ENCODE results near the gene MMP24. TPM values are rescaled to one million over a fixed set of nuclear protein-coding genes. Genes with fewer than 3 reads are reported as not detected.

MMP24 gene
- total and polyA plus RNA-seq, 10 donors, result 0.10 to 0.32 (median 0.18) TPM

- Histone ChIP-seq H3K36me3 (peaks cover 0 to 39% (median 17%) of the 10 kb centered on the region in 6 donors), H3K27me3 (replicated peaks in 1 of 7) (no peaks in the 10 kb centered on the region), H3K4me3 (peak within 1 kb of the TSS; percentile 75 to 98 (median 90)), H3K27ac (peak within 1 kb of the TSS; percentile 80 to 90 (median 86)), H3K9me3 (no peaks in the 10 kb centered on the region), H3K4me1 (peaks cover 7 to 50% (median 26%) of the 10 kb centered on the region in 6 donors)
- intact Hi-C loops (cut with DNase I; ENCODE audit: low total_unique reads), result no loop called here
- WGBS, 5 donors, result 0 to 1% (median 0%) methylated on average over 21 to 61 of the region's 61 CpGs
- peak; percentile 94 for DNase-seq
- TF ChIP-seq POLR2A (IDR thresholded peaks at IDR 0.05) (no peak), CTCF (IDR thresholded peaks at IDR 0.05 in 8 of 11, conservative IDR thresholded peaks at IDR 0.05 in 3 of 11) (no peak), POLR2AphosphoS5 (IDR thresholded peaks at IDR 0.05) (peak; percentile 73 to 86 (median 81))
These were observed 57.9 kb downstream of the MMP24 start, which contains the start of gene EIF6 for GRCh38 chr20:35284267-35284991. EIF6 (minus strand) TSS chr20:35284772; CDS start chr20:35284487, 285 bp downstream.

GRCh38 chr20:35284992-35285805, 58.7 kb downstream of the MMP24 start:
- Histone ChIP-seq H3K36me3 (peaks cover 0 to 32% (median 10%) of the 10 kb centered on the region in 6 donors), H3K9me3 (no peaks in the 10 kb centered on the region)
- WGBS, 5 donors, result 53 to 63% (median 61%) methylated on average over 19 of the region's 19 CpGs

GRCh38 chr20:35285806-35286076, 59.3 kb downstream of the MMP24 start:
- H3K4me1 ChIP-seq, result peaks cover 7 to 39% (median 26%) of the 10 kb centered on the region in 6 donors
- H3K27ac ChIP-seq, result no peak overlapping the region
- no peaks in the 10 kb centered on the region for H3K9me3 ChIP-seq
- no peak overlapping the region for H3K4me3 ChIP-seq
- 77 to 91% (median 82%) methylated on average over 5 of the region's 5 CpGs for WGBS, 5 donors
- no peak for DNase-seq
- TF ChIP-seq POLR2A (IDR thresholded peaks at IDR 0.05) (no peak), CTCF (IDR thresholded peaks at IDR 0.05 in 8 of 11, conservative IDR thresholded peaks at IDR 0.05 in 3 of 11) (no peak), POLR2AphosphoS5 (IDR thresholded peaks at IDR 0.05) (no peak)
- no peaks in the 10 kb centered on the region for H3K27me3 ChIP-seq (replicated peaks in 1 of 7)
- H3K36me3 ChIP-seq, result peaks cover 0 to 26% (median 4%) of the 10 kb centered on the region in 6 donors
- intact Hi-C loops (cut with DNase I; ENCODE audit: low total_unique reads), result no loop called here

More at GRCh38 chr20:35284992-35285805, 58.7 kb downstream of the MMP24 start:
- Histone ChIP-seq H3K4me1 (peaks cover 7 to 45% (median 26%) of the 10 kb centered on the region in 6 donors), H3K27me3 (replicated peaks in 1 of 7) (no peaks in the 10 kb centered on the region), H3K4me3 (peak overlapping the region; percentile 75 to 98 (median 90)), H3K27ac (peak overlapping the region; percentile 80 to 90 (median 86))
- peak; percentile 54 for DNase-seq
- intact Hi-C loops (cut with DNase I; ENCODE audit: low total_unique reads), result no loop called here
- no peak for TF ChIP-seq POLR2AphosphoS5 (IDR thresholded peaks at IDR 0.05)
- no peak for TF ChIP-seq CTCF (IDR thresholded peaks at IDR 0.05 in 8 of 11, conservative IDR thresholded peaks at IDR 0.05 in 3 of 11)
- TF ChIP-seq POLR2A (IDR thresholded peaks at IDR 0.05), result no peak

All from spleen (tissue), 11 donors.